CD14-positive monocyte (primary cell): ENCODE data around the gene PSMD1. TPM values are rescaled to one million over a fixed set of nuclear protein-coding genes. Genes with fewer than 3 reads are reported as not detected.
A peak's percentile ranks its signal among the peaks of the same experiment; 100 is the strongest.

Experiments
- DNase-seq, 3 donors: peaks; one replicate each; pipeline ENCODE4 v3.0.0-alpha.2; 2011 to 2022
- H2AFZ ChIP-seq: 2 replicates; pipeline ENCODE4 v1.6.0; 2012; ENCODE audit warnings: mild to moderate bottlenecking, low read depth, low read length, inconsistent platforms; ENCODE audit not compliant: insufficient read depth, poor library complexity, severe bottlenecking
- H3K27ac ChIP-seq, 2 donors: 1 replicate in 1 of 2; 2 replicates in 1 of 2; pipeline ENCODE4 v1.5.1; 2012 to 2013; ENCODE audit warnings: low read length in 2 of 2, control low read depth in 1 of 2, inconsistent platforms in 1 of 2, low read depth in 1 of 2, mild to moderate bottlenecking in 1 of 2
- H3K27me3 ChIP-seq, 2 donors: one replicate each; pipeline versions ENCODE4 v1.6.0 to v1.6.1; 2011 to 2013; ENCODE audit warnings: low read length in 2 of 2; ENCODE audit not compliant: control insufficient read depth in 2 of 2, insufficient read depth in 2 of 2
- H3K36me3 ChIP-seq, 2 donors: replicated peaks in 1 of 2; 1 replicate in 1 of 2; 2 replicates in 1 of 2; pipeline versions ENCODE4 v1.5.1 to v1.6.1; 2012 to 2013; ENCODE audit warnings: low read length in 2 of 2, control low read depth in 1 of 2, inconsistent platforms in 1 of 2, mild to moderate bottlenecking in 1 of 2; ENCODE audit not compliant: insufficient read depth in 2 of 2, control insufficient read depth in 1 of 2
- H3K4me1 ChIP-seq, 2 donors: 1 replicate in 1 of 2; 2 replicates in 1 of 2; pipeline versions ENCODE4 v1.5.1 to v1.6.1; 2012 to 2013; ENCODE audit warnings: low read length in 2 of 2, control low read depth in 1 of 2, inconsistent platforms in 1 of 2, mild to moderate bottlenecking in 1 of 2, moderate library complexity in 1 of 2; ENCODE audit not compliant: insufficient read depth in 2 of 2, control insufficient read depth in 1 of 2
- H3K4me2 ChIP-seq: replicated peaks from 2 replicates; pipeline ENCODE3; 2012; ENCODE audit warnings: low read length, moderate library complexity, mild to moderate bottlenecking; ENCODE audit not compliant: poor library complexity, severe bottlenecking; ENCODE audit errors: extremely low read depth
- H3K4me3 ChIP-seq, 3 experiments: fragments of 200-600 bp in 1 of 3; sonication (generic) in 1 of 3; replicated peaks in 1 of 3; 1 replicate in 2 of 3; 2 replicates in 1 of 3; pipeline ENCODE4 v1.5.1; 2011 to 2013; ENCODE audit warnings: low read length in 3 of 3, mild to moderate bottlenecking in 3 of 3, control low read depth in 2 of 3, low read depth in 2 of 3, inconsistent platforms in 1 of 3, moderate library complexity in 1 of 3
- H3K79me2 ChIP-seq: 2 replicates; pipeline ENCODE4 v1.6.0; 2012; ENCODE audit warnings: mild to moderate bottlenecking, control low read depth, inconsistent platforms, low read length, moderate library complexity; ENCODE audit not compliant: insufficient read depth
- H3K9ac ChIP-seq: 2 replicates; pipeline ENCODE4 v1.6.0; 2017; ENCODE audit warnings: low read length, mild to moderate bottlenecking; ENCODE audit not compliant: insufficient read depth, poor library complexity, severe bottlenecking
- H3K9me3 ChIP-seq, 2 donors: replicated peaks in 1 of 2; 1 replicate in 1 of 2; 2 replicates in 1 of 2; pipeline versions ENCODE4 v1.5.1 to v1.6.1; 2012 to 2013; ENCODE audit warnings: low read length in 2 of 2, control low read depth in 1 of 2; ENCODE audit not compliant: control insufficient read depth in 1 of 2, insufficient read depth in 1 of 2
- H4K20me1 ChIP-seq: 2 replicates; pipeline ENCODE4 v1.6.0; 2012; ENCODE audit warnings: mild to moderate bottlenecking, low read length, control low read depth, moderate library complexity; ENCODE audit not compliant: insufficient read depth
- H3K27ac Mint-ChIP-seq, 7 donors: one replicate each; pipeline ENCODE4 v1.8.0; 2020; ENCODE audit warnings: mild to moderate bottlenecking in 7 of 7, mixed read lengths in 7 of 7, moderate library complexity in 6 of 7, inconsistent platforms in 2 of 7
- H3K27me3 Mint-ChIP-seq, 3 donors: one replicate each; pipeline ENCODE4 v1.8.0; 2021 to 2022; ENCODE audit warnings: low read depth in 3 of 3, mild to moderate bottlenecking in 3 of 3, mixed read lengths in 3 of 3, moderate library complexity in 3 of 3, inconsistent platforms in 1 of 3
- H3K36me3 Mint-ChIP-seq, 2 donors: one replicate each; pipeline ENCODE4 v1.8.0; 2020; ENCODE audit warnings: mixed read lengths in 2 of 2, inconsistent platforms in 1 of 2, mild to moderate bottlenecking in 1 of 2
- H3K4me1 Mint-ChIP-seq: one replicate; pipeline ENCODE4 v1.8.0; 2020; ENCODE audit warnings: mild to moderate bottlenecking, mixed read lengths
- H3K4me3 Mint-ChIP-seq, 2 donors: one replicate each; pipeline ENCODE4 v1.8.0; 2020; ENCODE audit warnings: mild to moderate bottlenecking in 2 of 2, mixed read lengths in 2 of 2, moderate library complexity in 1 of 2
- H3K9me3 Mint-ChIP-seq, 7 donors: one replicate each; pipeline ENCODE4 v1.8.0; 2020 to 2022; ENCODE audit warnings: mixed read lengths in 7 of 7, mild to moderate bottlenecking in 6 of 7, moderate library complexity in 6 of 7, inconsistent platforms in 2 of 7
- CTCF ChIP-seq: fragments of 200-600 bp; IDR thresholded peaks from one replicate; pipeline ENCODE4 v1.8.0; 2022; ENCODE audit warnings: antibody characterized with exemption, mild to moderate bottlenecking
- WGBS: methylation state at CpG from one replicate; pipeline ENCODE4 v1.1.5; 2013; ENCODE audit warnings: missing lambda C conversion rate; ENCODE audit not compliant: insufficient coverage; 5-methylcytosine and 5-hydroxymethylcytosine counted together
- intact Hi-C, 2 donors: fragments of 100-400 bp; cut with micrococcal nuclease; formaldehyde crosslinking; loops; one replicate each; pipeline versions ENCODE4 v1.15.0 to v1.15.1; 2023
- polyA plus RNA-seq, 3 donors: library from polyadenylated mRNA; depleted of rRNA in 1 of 3; unstranded in 2 of 3; stranded (reverse) in 1 of 3; fragments of 300-500 nt in 2 of 3; fragments of >200 nt in 1 of 3; fragmentation: Illumina TruSeq in 2 of 3; gene quantifications; 1 replicate in 2 of 3; 2 replicates in 1 of 3; pipeline ENCODE4 v1.2.3, GENCODE V29; 2012 to 2021

Gene PSMD1
- polyA plus RNA-seq, 3 donors = 23.5 to 53.9 (median 37.7) TPM

GRCh38 chr2:231174211-231174651 is 117.6 kb downstream of the PSMD1 start:
- Histone ChIP-seq H3K9me3 (no peaks in the 10 kb centered on the region), H3K27ac (no peak overlapping the region), H3K36me3 (peaks cover 51 to 70% of the 10 kb centered on the region in 2 donors), H3K4me2 (no peak overlapping the region), H3K79me2 (no peaks in the 10 kb centered on the region), H3K27me3 (no peaks in the 10 kb centered on the region), H3K9ac (no peak overlapping the region), H4K20me1 (no peaks in the 10 kb centered on the region), H3K4me3 (no peak overlapping the region), H2AFZ (no peak overlapping the region), H3K4me1 (no peaks in the 10 kb centered on the region)
- Mint-ChIP-seq H3K27me3 (peaks cover 0 to 2% (median 0%) of the 10 kb centered on the region in 3 donors), H3K27ac (peak overlapping the region in 1 of 7 donors; percentile 18), H3K4me3 (no peak overlapping the region), H3K9me3 (peaks cover 0 to 5% (median 0%) of the 10 kb centered on the region in 7 donors), H3K4me1 (peaks cover 2% of the 10 kb centered on the region), H3K36me3 (peaks cover 50 to 66% of the 10 kb centered on the region in 2 donors)
- no peak for DNase-seq
- no peak for TF ChIP-seq CTCF
- WGBS = no CpG with 5 or more reads among the region's 2 CpGs
- intact Hi-C loops = no loop called here

GRCh38 chr2:231176066-231176465 is 119.4 kb downstream of the PSMD1 start:
- intact Hi-C loops = no loop called here
- H3K4me1 ChIP-seq = peaks cover 16 to 18% of the 10 kb centered on the region in 2 donors
- no peak overlapping the region for H3K9ac ChIP-seq
- peaks cover 34 to 48% of the 10 kb centered on the region in 2 donors for H3K36me3 Mint-ChIP-seq
- H3K4me3 ChIP-seq = no peak overlapping the region
- peaks cover 35 to 52% of the 10 kb centered on the region in 2 donors for H3K36me3 ChIP-seq
- H3K4me3 Mint-ChIP-seq = no peak overlapping the region
- H3K27me3 ChIP-seq = no peaks in the 10 kb centered on the region
- H3K4me1 Mint-ChIP-seq = peaks cover 18% of the 10 kb centered on the region
- no peaks in the 10 kb centered on the region for H3K9me3 ChIP-seq
- H3K27ac Mint-ChIP-seq = peak overlapping the region in 1 of 7 donors; percentile 9
- H4K20me1 ChIP-seq = no peaks in the 10 kb centered on the region
- H2AFZ ChIP-seq = no peak overlapping the region
- TF ChIP-seq CTCF = no peak
- no peak overlapping the region for H3K27ac ChIP-seq
- 50% methylated on average over 1 of the region's 2 CpGs for WGBS
- H3K27me3 Mint-ChIP-seq = peaks cover 0 to 2% (median 0%) of the 10 kb centered on the region in 3 donors
- DNase-seq = no peak
- peaks cover 0 to 5% (median 0%) of the 10 kb centered on the region in 7 donors for H3K9me3 Mint-ChIP-seq
- H3K79me2 ChIP-seq = no peaks in the 10 kb centered on the region
- H3K4me2 ChIP-seq = no peak overlapping the region
